ENCODE results near the gene MTMR10.

DNA sequence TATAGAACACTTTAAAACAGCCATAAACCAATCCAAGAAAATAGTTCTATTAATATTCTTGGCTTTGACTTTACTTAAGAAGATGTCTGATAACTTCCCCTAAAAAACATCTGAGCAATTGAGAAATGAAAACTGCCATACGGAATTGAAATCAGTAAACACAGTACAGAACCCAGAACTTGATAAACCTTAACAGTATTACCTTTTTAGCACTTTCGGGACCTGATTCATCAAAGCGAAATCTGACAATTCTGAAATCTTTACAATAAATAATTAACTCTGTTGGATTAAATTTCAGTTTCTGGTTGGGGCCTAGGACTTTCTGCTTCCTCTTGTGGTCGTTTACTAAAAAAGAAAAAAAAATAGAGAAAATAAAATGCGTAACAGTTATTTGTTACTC lies 17.3 kb downstream of the MTMR10 start:
- no peak for TF ChIP-seq POLR2A (IDR thresholded peaks at IDR 0.05)
- TF ChIP-seq, protein P1, sequence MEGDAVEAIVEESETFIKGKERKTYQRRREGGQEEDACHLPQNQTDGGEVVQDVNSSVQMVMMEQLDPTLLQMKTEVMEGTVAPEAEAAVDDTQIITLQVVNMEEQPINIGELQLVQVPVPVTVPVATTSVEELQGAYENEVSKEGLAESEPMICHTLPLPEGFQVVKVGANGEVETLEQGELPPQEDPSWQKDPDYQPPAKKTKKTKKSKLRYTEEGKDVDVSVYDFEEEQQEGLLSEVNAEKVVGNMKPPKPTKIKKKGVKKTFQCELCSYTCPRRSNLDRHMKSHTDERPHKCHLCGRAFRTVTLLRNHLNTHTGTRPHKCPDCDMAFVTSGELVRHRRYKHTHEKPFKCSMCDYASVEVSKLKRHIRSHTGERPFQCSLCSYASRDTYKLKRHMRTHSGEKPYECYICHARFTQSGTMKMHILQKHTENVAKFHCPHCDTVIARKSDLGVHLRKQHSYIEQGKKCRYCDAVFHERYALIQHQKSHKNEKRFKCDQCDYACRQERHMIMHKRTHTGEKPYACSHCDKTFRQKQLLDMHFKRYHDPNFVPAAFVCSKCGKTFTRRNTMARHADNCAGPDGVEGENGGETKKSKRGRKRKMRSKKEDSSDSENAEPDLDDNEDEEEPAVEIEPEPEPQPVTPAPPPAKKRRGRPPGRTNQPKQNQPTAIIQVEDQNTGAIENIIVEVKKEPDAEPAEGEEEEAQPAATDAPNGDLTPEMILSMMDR (IDR thresholded peaks at IDR 0.05), result no peak
